ENCODE data around the gene STEAP1B. TPM values are rescaled to one million over a fixed set of nuclear protein-coding genes. Genes with fewer than 3 reads are reported as not detected.

The STEAP1B gene
- total and polyA plus RNA-seq, 2 of the 4 experiments (the other 2 are of a cell fraction), result 7.9 to 13.8 TPM

DNA sequence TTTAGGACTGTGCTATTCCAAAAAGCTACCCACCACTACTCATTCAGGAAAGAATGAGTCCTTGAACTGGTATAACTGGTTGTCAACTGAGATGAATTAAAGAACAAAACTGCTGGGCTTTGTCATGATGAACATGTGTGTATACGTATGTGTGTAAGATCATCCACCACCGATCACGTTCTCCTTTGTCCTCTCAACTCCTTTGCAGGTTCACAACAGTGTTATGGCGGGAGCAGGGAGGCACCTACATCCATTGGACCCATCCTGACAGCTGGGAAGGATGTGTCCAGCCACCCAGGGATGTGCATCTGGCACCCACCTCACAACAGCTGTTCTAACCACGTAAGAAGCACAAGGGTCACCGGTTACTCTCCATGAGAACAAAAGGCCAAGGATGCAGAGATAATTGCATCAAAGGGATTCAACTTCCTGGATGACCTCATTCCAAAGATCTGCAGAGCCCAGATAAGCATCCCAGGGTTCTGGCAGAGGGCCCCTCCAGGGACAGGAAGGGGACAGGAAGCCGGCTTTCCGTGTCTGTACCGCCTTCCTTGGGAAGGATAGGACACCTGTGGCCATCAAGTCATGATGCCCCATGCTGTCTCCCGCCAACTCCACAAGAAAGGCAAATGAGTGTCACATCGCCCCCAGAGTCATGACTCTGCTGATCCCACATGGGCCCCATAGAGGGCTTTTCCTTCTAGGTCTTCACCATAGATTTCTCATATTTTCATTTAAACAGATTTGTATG is 66.1 kb downstream of the STEAP1B start:
- no peak overlapping the region for H2BK120ac ChIP-seq (ENCODE audit: low read depth, low read length)
- no peak overlapping the region for H2BK5ac ChIP-seq (ENCODE audit: low read depth, low read length, poor library complexity, severe bottlenecking)
- no peaks in the 10 kb centered on the region for H4K20me1 ChIP-seq (ENCODE audit: insufficient read depth, low read length)
- TF ChIP-seq CHD1 (IDR thresholded peaks at IDR 0.05; ENCODE audit: low read depth, low read length), result no peak
- no peak for TF ChIP-seq USF2 (IDR thresholded peaks at IDR 0.05; ENCODE audit: low read depth, low read length)
- no peak for TF ChIP-seq NFE2L2 (IDR thresholded peaks at IDR 0.05; ENCODE audit: low read depth, low read length)
- no peak for TF ChIP-seq FOS (IDR thresholded peaks at IDR 0.05; ENCODE audit: low read depth, low read length)
- no peak for TF ChIP-seq BHLHE40 (IDR thresholded peaks at IDR 0.05; ENCODE audit: low read depth, low read length)
- TF ChIP-seq RFX5 (IDR thresholded peaks at IDR 0.05; ENCODE audit: low read depth, low read length), result no peak
- TF ChIP-seq CTCF (conservative IDR thresholded peaks at IDR 0.05; ENCODE audit: low read depth, low read length), result no peak
- no peak for TF ChIP-seq MAZ (IDR thresholded peaks at IDR 0.05; ENCODE audit: borderline replicate concordance, low read depth, low read length)
- TF ChIP-seq MAFK (IDR thresholded peaks at IDR 0.05; ENCODE audit: low read depth, low read length), result no peak
- TF ChIP-seq, protein P1, sequence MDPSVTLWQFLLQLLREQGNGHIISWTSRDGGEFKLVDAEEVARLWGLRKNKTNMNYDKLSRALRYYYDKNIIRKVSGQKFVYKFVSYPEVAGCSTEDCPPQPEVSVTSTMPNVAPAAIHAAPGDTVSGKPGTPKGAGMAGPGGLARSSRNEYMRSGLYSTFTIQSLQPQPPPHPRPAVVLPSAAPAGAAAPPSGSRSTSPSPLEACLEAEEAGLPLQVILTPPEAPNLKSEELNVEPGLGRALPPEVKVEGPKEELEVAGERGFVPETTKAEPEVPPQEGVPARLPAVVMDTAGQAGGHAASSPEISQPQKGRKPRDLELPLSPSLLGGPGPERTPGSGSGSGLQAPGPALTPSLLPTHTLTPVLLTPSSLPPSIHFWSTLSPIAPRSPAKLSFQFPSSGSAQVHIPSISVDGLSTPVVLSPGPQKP (IDR thresholded peaks at IDR 0.05; ENCODE audit: borderline replicate concordance, low read depth, low read length), result no peak
- no peak for TF ChIP-seq CEBPB (IDR thresholded peaks at IDR 0.05; ENCODE audit: low read depth, low read length)
- TF ChIP-seq POLR2A (IDR thresholded peaks at IDR 0.05; ENCODE audit: low read depth, low read length), result no peak
- TF ChIP-seq MXI1 (IDR thresholded peaks at IDR 0.05; ENCODE audit: borderline replicate concordance, low read depth, low read length), result no peak
- no peak for TF ChIP-seq RAD21 (IDR thresholded peaks at IDR 0.05; ENCODE audit: low read length)
- no peak for TF ChIP-seq SMC3 (IDR thresholded peaks at IDR 0.05; ENCODE audit: low read depth, low read length)
- TF ChIP-seq RCOR1 (IDR thresholded peaks at IDR 0.05; ENCODE audit: insufficient replicate concordance, low read length), result no peak
- H3K79me1 ChIP-seq (ENCODE audit: low read depth in 1 of 2, low read length in 2 of 2), result no peaks in the 10 kb centered on the region
- peak; percentile 47 for DNase-seq
- POLR2A ChIA-PET (ENCODE audit: unreplicated experiment), result no interaction called here
- 89% methylated on average over 3 of the region's 11 CpGs; no CpG with 5 or more reads in 1 of the 2 experiments for WGBS, 2 experiments (ENCODE audit: extremely low coverage in 2 of 2, insufficient read length in 1 of 2)
- no peak overlapping the region for H3K4ac ChIP-seq (ENCODE audit: low read depth, low read length)
- H3K4me3 ChIP-seq (ENCODE audit: insufficient read depth, low read depth, low read length), result no peak overlapping the region
- no peaks in the 10 kb centered on the region for H3K9me3 ChIP-seq (ENCODE audit: control insufficient read depth, insufficient read depth, low read length)
- H4K91ac ChIP-seq (ENCODE audit: insufficient read depth, low read depth, low read length), result no peak overlapping the region
- H3K27me3 ChIP-seq (ENCODE audit: control insufficient read depth, insufficient read depth, low read length), result no peaks in the 10 kb centered on the region
- H2AK9ac ChIP-seq (replicated peaks; ENCODE audit: low read depth, low read length, poor library complexity), result peak overlapping the region; percentile 33
- H3K23ac ChIP-seq (ENCODE audit: low read depth, low read length), result no peak overlapping the region
- no peak overlapping the region for H3K18ac ChIP-seq (ENCODE audit: low read depth, low read length)
- intact Hi-C loops (cut with micrococcal nuclease), result no loop called here
- no TSS peak for BruUV-seq (replicated peaks)
- H3K56ac ChIP-seq (ENCODE audit: extremely low read depth, insufficient read depth, low read length), result no peak overlapping the region
- no peak overlapping the region for H3K9ac ChIP-seq (ENCODE audit: low read depth, low read length)
- H3K27ac ChIP-seq (ENCODE audit: insufficient read depth, low read length), result no peak overlapping the region
- no peak overlapping the region for H3K14ac ChIP-seq (replicated peaks; ENCODE audit: low read depth, low read length)
- dilution Hi-C loops (cut with HindIII; ENCODE audit: low sequenced_read_pairs, unreplicated experiment), result no loop called here
- no peak overlapping the region for H2BK20ac ChIP-seq (ENCODE audit: low read depth, low read length)
- peak overlapping the region; percentile 43 for H2AFZ ChIP-seq (replicated peaks; ENCODE audit: low read length, poor library complexity)
- no peak overlapping the region for H2AK5ac ChIP-seq (ENCODE audit: low read depth, low read length)
- H2BK15ac ChIP-seq (ENCODE audit: low read depth, low read length), result no peak overlapping the region
- in situ Hi-C loops (cut with MboI; ENCODE audit: low sequenced_read_pairs), result no loop called here
- no peaks in the 10 kb centered on the region for H3K36me3 ChIP-seq (ENCODE audit: control insufficient read depth, insufficient read depth, low read length)
- peaks cover 3% of the 10 kb centered on the region; the same call in 1 of the 2 replicates for H3K9me1 ChIP-seq (ENCODE audit: insufficient read depth, low read length)
- no peak overlapping the region for H4K8ac ChIP-seq (ENCODE audit: low read depth in 2 of 2, low read length in 2 of 2)
- no peak overlapping the region for H4K5ac ChIP-seq (ENCODE audit: low read depth, low read length)
- CTCF ChIA-PET, result no interaction called here
- H3K4me1 ChIP-seq (ENCODE audit: control insufficient read depth, insufficient read depth, low read length), result peaks cover 1% of the 10 kb centered on the region; the same call in 1 of the 2 replicates
- H3K4me2 ChIP-seq (ENCODE audit: low read depth, low read length), result no peak overlapping the region
- ATAC-seq (ENCODE audit: low read depth), result no peak; the same call in 1 of the 2 replicates
